Measurements from ENCODE around the gene CHST8. TPM values are rescaled to one million over a fixed set of nuclear protein-coding genes. Genes with fewer than 3 reads are reported as not detected.

The CHST8 gene
- total and polyA plus RNA-seq, 2 donors, result 0.23 to 0.47 TPM

GRCh38 chr19:33727331-33727998, 105.7 kb downstream of the CHST8 start:
- no peaks in the 10 kb centered on the region for H3K36me3 ChIP-seq (ENCODE audit: control insufficient read depth in 2 of 2, insufficient read depth in 2 of 2, low read length in 1 of 2)
- no peaks in the 10 kb centered on the region for H3K9me3 ChIP-seq (ENCODE audit: control insufficient read depth in 2 of 2, insufficient read depth in 1 of 2, low read length in 1 of 2)
- no peak overlapping the region for H3K4me3 ChIP-seq (ENCODE audit: low read length in 2 of 2)
- H3K27ac ChIP-seq (ENCODE audit: low read depth in 1 of 2, low read length in 1 of 2), result no peak overlapping the region
- no peaks in the 10 kb centered on the region for H3K4me1 ChIP-seq (ENCODE audit: control insufficient read depth in 2 of 2, insufficient read depth in 2 of 2, low read length in 2 of 2)
- 91% methylated on average over 24 of the region's 24 CpGs for WGBS
- no peak for DNase-seq (ENCODE audit: low read depth in 6 of 9, low spot score in 9 of 9)
- H3K27me3 ChIP-seq (ENCODE audit: control insufficient read depth in 2 of 2, insufficient read depth in 1 of 2, low read length in 1 of 2), result no peaks in the 10 kb centered on the region

GRCh38 chr19:33728141-33728540, 106.4 kb downstream of the CHST8 start:
- Histone ChIP-seq H3K4me3 (ENCODE audit: low read length in 2 of 2) (no peak overlapping the region), H3K4me1 (ENCODE audit: control insufficient read depth in 2 of 2, insufficient read depth in 2 of 2, low read length in 2 of 2) (no peaks in the 10 kb centered on the region), H3K27ac (ENCODE audit: low read depth in 1 of 2, low read length in 1 of 2) (no peak overlapping the region), H3K27me3 (ENCODE audit: control insufficient read depth in 2 of 2, insufficient read depth in 1 of 2, low read length in 1 of 2) (no peaks in the 10 kb centered on the region), H3K9me3 (ENCODE audit: control insufficient read depth in 2 of 2, insufficient read depth in 1 of 2, low read length in 1 of 2) (no peaks in the 10 kb centered on the region), H3K36me3 (ENCODE audit: control insufficient read depth in 2 of 2, insufficient read depth in 2 of 2, low read length in 1 of 2) (no peaks in the 10 kb centered on the region)
- 92% methylated on average over 3 of the region's 3 CpGs for WGBS
- DNase-seq (ENCODE audit: low read depth in 6 of 9, low spot score in 9 of 9), result no peak

GRCh38 chr19:33730858-33731607, 109.3 kb downstream of the CHST8 start:
- H3K4me3 ChIP-seq (ENCODE audit: low read length in 2 of 2), result no peak overlapping the region
- DNase-seq (ENCODE audit: low read depth in 6 of 9, low spot score in 9 of 9), result no peak
- no peaks in the 10 kb centered on the region for H3K9me3 ChIP-seq (ENCODE audit: control insufficient read depth in 2 of 2, insufficient read depth in 1 of 2, low read length in 1 of 2)
- H3K4me1 ChIP-seq (ENCODE audit: control insufficient read depth in 2 of 2, insufficient read depth in 2 of 2, low read length in 2 of 2), result no peaks in the 10 kb centered on the region
- no peaks in the 10 kb centered on the region for H3K27me3 ChIP-seq (ENCODE audit: control insufficient read depth in 2 of 2, insufficient read depth in 1 of 2, low read length in 1 of 2)
- no peak overlapping the region for H3K27ac ChIP-seq (ENCODE audit: low read depth in 1 of 2, low read length in 1 of 2)
- 89% methylated on average over 8 of the region's 8 CpGs for WGBS
- no peaks in the 10 kb centered on the region for H3K36me3 ChIP-seq (ENCODE audit: control insufficient read depth in 2 of 2, insufficient read depth in 2 of 2, low read length in 1 of 2)

- H3K4me1 ChIP-seq (ENCODE audit: control insufficient read depth in 2 of 2, insufficient read depth in 2 of 2, low read length in 2 of 2), result no peaks in the 10 kb centered on the region
- no peaks in the 10 kb centered on the region for H3K36me3 ChIP-seq (ENCODE audit: control insufficient read depth in 2 of 2, insufficient read depth in 2 of 2, low read length in 1 of 2)
- no peak overlapping the region for H3K4me3 ChIP-seq (ENCODE audit: low read length in 2 of 2)
- H3K9me3 ChIP-seq (ENCODE audit: control insufficient read depth in 2 of 2, insufficient read depth in 1 of 2, low read length in 1 of 2), result no peaks in the 10 kb centered on the region
- no peak for DNase-seq (ENCODE audit: low read depth in 6 of 9, low spot score in 9 of 9)
- 91% methylated on average over 7 of the region's 7 CpGs for WGBS
- H3K27ac ChIP-seq (ENCODE audit: low read depth in 1 of 2, low read length in 1 of 2), result no peak overlapping the region
- H3K27me3 ChIP-seq (ENCODE audit: control insufficient read depth in 2 of 2, insufficient read depth in 1 of 2, low read length in 1 of 2), result no peaks in the 10 kb centered on the region
Measured at GRCh38 chr19:33731881-33732280, 110.1 kb downstream of the CHST8 start.

- no peak overlapping the region for H3K4me3 ChIP-seq (ENCODE audit: low read length in 2 of 2)
- H3K27me3 ChIP-seq (ENCODE audit: control insufficient read depth in 2 of 2, insufficient read depth in 1 of 2, low read length in 1 of 2), result no peaks in the 10 kb centered on the region
- 52% methylated on average over 3 of the region's 3 CpGs for WGBS
- no peak overlapping the region for H3K27ac ChIP-seq (ENCODE audit: low read depth in 1 of 2, low read length in 1 of 2)
- no peaks in the 10 kb centered on the region for H3K4me1 ChIP-seq (ENCODE audit: control insufficient read depth in 2 of 2, insufficient read depth in 2 of 2, low read length in 2 of 2)
- no peaks in the 10 kb centered on the region for H3K9me3 ChIP-seq (ENCODE audit: control insufficient read depth in 2 of 2, insufficient read depth in 1 of 2, low read length in 1 of 2)
- DNase-seq (ENCODE audit: low read depth in 6 of 9, low spot score in 9 of 9), result no peak
- H3K36me3 ChIP-seq (ENCODE audit: control insufficient read depth in 2 of 2, insufficient read depth in 2 of 2, low read length in 1 of 2), result no peaks in the 10 kb centered on the region
Measured at GRCh38 chr19:33734913-33735312, 113.2 kb downstream of the CHST8 start.

- no peaks in the 10 kb centered on the region for H3K36me3 ChIP-seq (ENCODE audit: control insufficient read depth in 2 of 2, insufficient read depth in 2 of 2, low read length in 1 of 2)
- H3K4me3 ChIP-seq (ENCODE audit: low read length in 2 of 2), result no peak overlapping the region
- H3K9me3 ChIP-seq (ENCODE audit: control insufficient read depth in 2 of 2, insufficient read depth in 1 of 2, low read length in 1 of 2), result no peaks in the 10 kb centered on the region
- 59% methylated on average over 6 of the region's 6 CpGs for WGBS
- no peaks in the 10 kb centered on the region for H3K4me1 ChIP-seq (ENCODE audit: control insufficient read depth in 2 of 2, insufficient read depth in 2 of 2, low read length in 2 of 2)
- H3K27me3 ChIP-seq (ENCODE audit: control insufficient read depth in 2 of 2, insufficient read depth in 1 of 2, low read length in 1 of 2), result no peaks in the 10 kb centered on the region
- DNase-seq (ENCODE audit: low read depth in 6 of 9, low spot score in 9 of 9), result no peak
- H3K27ac ChIP-seq (ENCODE audit: low read depth in 1 of 2, low read length in 1 of 2), result no peak overlapping the region
Measured at GRCh38 chr19:33736158-33736557, 114.4 kb downstream of the CHST8 start.

- Histone ChIP-seq H3K27ac (ENCODE audit: low read depth in 1 of 2, low read length in 1 of 2) (no peak overlapping the region), H3K9me3 (ENCODE audit: control insufficient read depth in 2 of 2, insufficient read depth in 1 of 2, low read length in 1 of 2) (no peaks in the 10 kb centered on the region), H3K4me3 (ENCODE audit: low read length in 2 of 2) (no peak overlapping the region), H3K4me1 (ENCODE audit: control insufficient read depth in 2 of 2, insufficient read depth in 2 of 2, low read length in 2 of 2) (no peaks in the 10 kb centered on the region), H3K36me3 (ENCODE audit: control insufficient read depth in 2 of 2, insufficient read depth in 2 of 2, low read length in 1 of 2) (no peaks in the 10 kb centered on the region), H3K27me3 (ENCODE audit: control insufficient read depth in 2 of 2, insufficient read depth in 1 of 2, low read length in 1 of 2) (no peaks in the 10 kb centered on the region)
- 42% methylated on average over 3 of the region's 3 CpGs for WGBS
- DNase-seq (ENCODE audit: low read depth in 6 of 9, low spot score in 9 of 9), result no peak
Measured at GRCh38 chr19:33736787-33737186, 115.0 kb downstream of the CHST8 start.

- Histone ChIP-seq H3K4me3 (ENCODE audit: low read length in 2 of 2) (no peak overlapping the region), H3K27me3 (ENCODE audit: control insufficient read depth in 2 of 2, insufficient read depth in 1 of 2, low read length in 1 of 2) (no peaks in the 10 kb centered on the region), H3K4me1 (ENCODE audit: control insufficient read depth in 2 of 2, insufficient read depth in 2 of 2, low read length in 2 of 2) (no peaks in the 10 kb centered on the region), H3K36me3 (ENCODE audit: control insufficient read depth in 2 of 2, insufficient read depth in 2 of 2, low read length in 1 of 2) (no peaks in the 10 kb centered on the region), H3K27ac (ENCODE audit: low read depth in 1 of 2, low read length in 1 of 2) (no peak overlapping the region), H3K9me3 (ENCODE audit: control insufficient read depth in 2 of 2, insufficient read depth in 1 of 2, low read length in 1 of 2) (no peaks in the 10 kb centered on the region)
- WGBS, result 79% methylated on average over 4 of the region's 4 CpGs
- no peak for DNase-seq (ENCODE audit: low read depth in 6 of 9, low spot score in 9 of 9)
Measured at GRCh38 chr19:33737681-33738371, 116.1 kb downstream of the CHST8 start.

GRCh38 chr19:33740811-33741396, 119.2 kb downstream of the CHST8 start:
- Histone ChIP-seq H3K27ac (ENCODE audit: low read depth in 1 of 2, low read length in 1 of 2) (no peak overlapping the region), H3K4me3 (ENCODE audit: low read length in 2 of 2) (no peak overlapping the region), H3K9me3 (ENCODE audit: control insufficient read depth in 2 of 2, insufficient read depth in 1 of 2, low read length in 1 of 2) (no peaks in the 10 kb centered on the region), H3K27me3 (ENCODE audit: control insufficient read depth in 2 of 2, insufficient read depth in 1 of 2, low read length in 1 of 2) (no peaks in the 10 kb centered on the region), H3K4me1 (ENCODE audit: control insufficient read depth in 2 of 2, insufficient read depth in 2 of 2, low read length in 2 of 2) (no peaks in the 10 kb centered on the region), H3K36me3 (ENCODE audit: control insufficient read depth in 2 of 2, insufficient read depth in 2 of 2, low read length in 1 of 2) (no peaks in the 10 kb centered on the region)
- 29% methylated on average over 9 of the region's 9 CpGs for WGBS
- peak; percentile 8 to 59 (median 30) for DNase-seq (ENCODE audit: low read depth in 6 of 9, low spot score in 9 of 9)
